Lung (tissue), 12 donors: ENCODE measurements around the gene SERTAD1. TPM values are rescaled to one million over a fixed set of nuclear protein-coding genes. Genes with fewer than 3 reads are reported as not detected.
"Not testable (repeated sequence)": the region's sequence is repeated elsewhere in the genome, so short reads cannot be mapped to it uniquely, and the experiment has no call there.

ENCODE experiments used
- ATAC-seq: fragments of 200-7000 bp; cut with Tn5 transposase; one replicate; pipeline ENCODE4 v1.9.1; 2020; ENCODE audit warnings: moderate number of reproducible peaks; ENCODE audit not compliant: insufficient read depth, low FRiP score
- DNase-seq, 3 donors: peaks; one replicate each; pipeline ENCODE4 v3.0.0-alpha.2; 2013 to 2017
- H3K27ac ChIP-seq, 2 donors: one replicate each; pipeline ENCODE4 v1.5.1; 2013; ENCODE audit warnings: mild to moderate bottlenecking in 2 of 2, moderate library complexity in 2 of 2, control low read depth in 1 of 2, inconsistent platforms in 1 of 2, low read depth in 1 of 2, low read length in 1 of 2
- H3K27me3 ChIP-seq, 3 donors: one replicate each; pipeline ENCODE4 v1.5.1; 2013; ENCODE audit warnings: low read length in 2 of 3; ENCODE audit not compliant: control insufficient read depth in 3 of 3, insufficient read depth in 3 of 3
- H3K36me3 ChIP-seq, 4 donors: one replicate each; pipeline ENCODE4 v1.5.1; 2013; ENCODE audit warnings: low read length in 4 of 4, mild to moderate bottlenecking in 1 of 4, moderate library complexity in 1 of 4; ENCODE audit not compliant: control insufficient read depth in 4 of 4, insufficient read depth in 4 of 4
- H3K4me1 ChIP-seq, 5 donors: one replicate each; pipeline ENCODE4 v1.5.1; 2013; ENCODE audit warnings: low read length in 5 of 5, mild to moderate bottlenecking in 2 of 5, moderate library complexity in 1 of 5; ENCODE audit not compliant: control insufficient read depth in 5 of 5, insufficient read depth in 5 of 5
- H3K4me3 ChIP-seq: one replicate; pipeline ENCODE4 v1.5.1; 2013; ENCODE audit warnings: mild to moderate bottlenecking, control low read depth, moderate library complexity
- H3K9ac ChIP-seq, 2 donors: one replicate each; pipeline ENCODE4 v1.5.1; 2013; ENCODE audit warnings: low read length in 2 of 2, control low read depth in 1 of 2; ENCODE audit not compliant: insufficient read depth in 1 of 2
- H3K9me3 ChIP-seq, 4 donors: one replicate each; pipeline ENCODE4 v1.5.1; 2013; ENCODE audit warnings: low read length in 3 of 4, mild to moderate bottlenecking in 1 of 4, moderate library complexity in 1 of 4; ENCODE audit not compliant: control insufficient read depth in 4 of 4, insufficient read depth in 3 of 4
- WGBS, 2 donors: extraction: QIAGEN DNeasy Blood & Tissue Kit; methylation state at CpG; one replicate each; pipeline ENCODE4 v1.1.7; 2013; 5-methylcytosine and 5-hydroxymethylcytosine counted together
- polyA plus RNA-seq, 2 donors: library from polyadenylated mRNA; stranded (reverse); fragments of 200-250 nt; gene quantifications; one replicate each; pipeline ENCODE4 v1.2.1, GENCODE V29; 2013
- total RNA-seq, 2 donors: library from RNA; depleted of rRNA in 1 of 2; stranded (reverse); fragments of >200 nt in 1 of 2; gene quantifications; one replicate each; pipeline ENCODE4 v1.2.1, GENCODE V29; 2014 to 2021
- TF ChIP-seq, protein P1 (sequence below): IDR thresholded peaks from 2 replicates; pipeline ENCODE4 v1.5.1; 2012; ENCODE audit warnings: mild to moderate bottlenecking; ENCODE audit errors: control extremely low read depth, extremely low read depth
- donor health status: control.
- donor health status: control.
- donor health status: Bipolar disorder and iron deficiency.
- donor health status: healthy.
- donor health status: DM: yes; HTN: yes; CAD: no.

The SERTAD1 gene
- total and polyA plus RNA-seq, 4 donors, result 10.8 to 37.9 (median 24.2) TPM

DNA sequence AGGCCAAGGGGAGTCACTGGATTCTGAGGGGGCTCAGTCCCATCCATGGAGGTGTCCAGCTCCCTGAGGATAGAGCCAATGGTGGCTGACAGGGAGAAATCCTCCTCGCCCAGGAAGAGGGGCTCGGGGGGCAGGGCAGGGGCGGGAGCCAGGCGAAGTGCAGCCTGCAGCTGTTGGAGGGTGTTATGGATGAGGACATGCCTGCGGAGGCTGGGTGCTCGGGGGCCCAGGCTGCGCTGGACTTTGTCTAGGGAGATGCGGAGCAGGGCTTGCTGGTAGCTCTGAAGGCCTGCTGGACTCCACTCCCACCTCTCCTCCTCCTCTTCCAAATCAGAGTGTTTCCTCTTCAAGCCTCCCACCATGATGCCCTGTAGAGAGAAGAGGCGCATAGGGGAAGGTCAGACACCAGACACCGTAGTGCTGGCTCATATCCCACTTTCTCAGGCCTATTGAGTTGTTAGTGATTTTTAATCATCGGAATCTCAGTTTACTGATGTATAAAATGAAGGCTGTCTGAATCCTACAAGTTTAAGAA lies 16.0 kb upstream of the SERTAD1 start:
- H3K4me1 ChIP-seq, result peaks cover 0 to 14% (median 7%) of the 10 kb centered on the region in 5 donors
- DNase-seq (no peak), ATAC-seq (no peak)
- peak overlapping the region in 1 of 2 donors; percentile 45 for H3K9ac ChIP-seq
- no peak overlapping the region for H3K4me3 ChIP-seq
- H3K27me3 ChIP-seq, result no peaks in the 10 kb centered on the region
- TF ChIP-seq, protein P1, sequence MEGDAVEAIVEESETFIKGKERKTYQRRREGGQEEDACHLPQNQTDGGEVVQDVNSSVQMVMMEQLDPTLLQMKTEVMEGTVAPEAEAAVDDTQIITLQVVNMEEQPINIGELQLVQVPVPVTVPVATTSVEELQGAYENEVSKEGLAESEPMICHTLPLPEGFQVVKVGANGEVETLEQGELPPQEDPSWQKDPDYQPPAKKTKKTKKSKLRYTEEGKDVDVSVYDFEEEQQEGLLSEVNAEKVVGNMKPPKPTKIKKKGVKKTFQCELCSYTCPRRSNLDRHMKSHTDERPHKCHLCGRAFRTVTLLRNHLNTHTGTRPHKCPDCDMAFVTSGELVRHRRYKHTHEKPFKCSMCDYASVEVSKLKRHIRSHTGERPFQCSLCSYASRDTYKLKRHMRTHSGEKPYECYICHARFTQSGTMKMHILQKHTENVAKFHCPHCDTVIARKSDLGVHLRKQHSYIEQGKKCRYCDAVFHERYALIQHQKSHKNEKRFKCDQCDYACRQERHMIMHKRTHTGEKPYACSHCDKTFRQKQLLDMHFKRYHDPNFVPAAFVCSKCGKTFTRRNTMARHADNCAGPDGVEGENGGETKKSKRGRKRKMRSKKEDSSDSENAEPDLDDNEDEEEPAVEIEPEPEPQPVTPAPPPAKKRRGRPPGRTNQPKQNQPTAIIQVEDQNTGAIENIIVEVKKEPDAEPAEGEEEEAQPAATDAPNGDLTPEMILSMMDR, result no peak
- 83 to 88% methylated on average over 11 of the region's 11 CpGs for WGBS, 2 donors
- H3K27ac ChIP-seq, result no peak overlapping the region
- H3K36me3 ChIP-seq, result peaks cover 14 to 18% (median 17%) of the 10 kb centered on the region in 4 donors
- no peaks in the 10 kb centered on the region for H3K9me3 ChIP-seq

DNA sequence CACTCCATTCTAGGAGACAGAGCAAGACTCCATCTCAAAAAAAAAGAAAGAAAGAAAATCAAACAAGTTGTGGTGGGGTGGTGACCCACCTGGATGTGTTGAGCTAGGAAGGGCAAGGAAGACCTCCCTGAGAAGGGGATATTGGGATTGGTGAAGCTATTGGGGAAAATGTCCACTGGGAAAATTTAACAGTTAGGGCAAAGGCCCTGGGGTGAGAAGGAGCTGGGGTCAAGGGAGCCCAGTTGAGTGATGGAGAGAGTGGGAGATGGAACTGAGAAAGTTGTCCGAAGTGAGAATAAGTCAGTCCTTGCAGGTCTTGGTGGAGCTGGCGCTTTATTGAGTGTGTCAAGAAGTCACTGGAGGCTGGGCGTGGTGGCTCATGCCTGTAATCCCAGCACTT lies 12.5 kb upstream of the SERTAD1 start:
- no peaks in the 10 kb centered on the region for H3K9me3 ChIP-seq
- H3K27ac ChIP-seq, result no peak overlapping the region
- H3K9ac ChIP-seq, result no peak overlapping the region
- H3K27me3 ChIP-seq, result no peaks in the 10 kb centered on the region
- peaks cover 0 to 19% (median 7%) of the 10 kb centered on the region in 5 donors for H3K4me1 ChIP-seq
- no peak overlapping the region for H3K4me3 ChIP-seq
- no peak for DNase-seq
- WGBS, 2 donors, result 96% methylated on average over 3 of the region's 3 CpGs
- H3K36me3 ChIP-seq, result peaks cover 12 to 17% (median 15%) of the 10 kb centered on the region in 4 donors
- TF ChIP-seq, protein P1, result no peak
- ATAC-seq, result no peak

DNA sequence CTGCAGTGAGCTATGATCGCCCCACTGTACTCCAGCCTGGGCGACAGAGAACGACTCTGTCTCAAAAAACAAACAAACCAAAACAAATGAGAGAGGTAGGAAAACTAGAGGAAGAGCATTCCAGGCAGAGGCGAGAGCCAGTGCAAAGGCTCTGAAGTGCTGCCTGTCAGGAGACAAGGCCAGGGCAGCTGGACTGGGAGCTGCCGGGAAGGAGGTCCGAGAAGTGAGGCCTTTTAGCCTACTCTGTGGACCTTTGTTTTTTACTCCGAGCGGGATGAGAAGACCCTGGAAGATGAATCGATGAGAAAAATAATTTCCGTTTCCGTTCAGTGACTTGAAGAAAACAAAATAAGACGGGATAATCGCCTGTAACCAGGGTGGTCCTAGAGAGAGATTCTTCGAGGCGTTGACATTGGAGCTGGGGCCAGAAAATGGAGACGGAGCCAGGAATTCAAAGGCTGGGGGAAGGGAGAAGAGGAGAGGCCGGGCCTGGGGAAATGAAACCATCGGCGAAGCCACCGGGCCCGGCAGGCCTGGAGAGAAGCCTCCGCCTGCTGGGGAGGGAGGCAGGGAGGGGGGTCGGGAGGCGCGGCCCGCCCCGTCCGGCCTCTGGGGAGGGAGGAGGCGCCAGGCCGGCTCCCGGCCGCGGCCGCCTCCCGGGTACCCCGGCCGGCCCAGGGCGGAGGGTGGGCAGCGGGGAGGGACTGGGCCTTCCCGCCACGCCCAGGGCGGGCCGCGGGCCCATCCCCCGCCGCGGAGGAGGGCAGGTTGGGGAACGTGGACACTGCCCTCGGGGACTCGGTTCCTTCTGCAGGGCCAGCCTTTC lies 7.8 kb upstream of the SERTAD1 start:
- DNase-seq (peak; percentile 96 to 99 (median 98)), ATAC-seq (peak; percentile 98)
- H3K27me3 ChIP-seq, result no peaks in the 10 kb centered on the region
- peak overlapping the region; percentile 95 to 98 for H3K27ac ChIP-seq
- TF ChIP-seq, protein P1, result no peak
- H3K4me3 ChIP-seq, result peak overlapping the region; percentile 19
- no peaks in the 10 kb centered on the region for H3K36me3 ChIP-seq
- 2% methylated on average over 46 to 50 of the region's 50 CpGs for WGBS, 2 donors
- H3K9me3 ChIP-seq, result no peaks in the 10 kb centered on the region
- H3K4me1 ChIP-seq, result peaks cover 0 to 18% (median 0%) of the 10 kb centered on the region in 5 donors
- peak overlapping the region; percentile 84 to 99 for H3K9ac ChIP-seq

DNA sequence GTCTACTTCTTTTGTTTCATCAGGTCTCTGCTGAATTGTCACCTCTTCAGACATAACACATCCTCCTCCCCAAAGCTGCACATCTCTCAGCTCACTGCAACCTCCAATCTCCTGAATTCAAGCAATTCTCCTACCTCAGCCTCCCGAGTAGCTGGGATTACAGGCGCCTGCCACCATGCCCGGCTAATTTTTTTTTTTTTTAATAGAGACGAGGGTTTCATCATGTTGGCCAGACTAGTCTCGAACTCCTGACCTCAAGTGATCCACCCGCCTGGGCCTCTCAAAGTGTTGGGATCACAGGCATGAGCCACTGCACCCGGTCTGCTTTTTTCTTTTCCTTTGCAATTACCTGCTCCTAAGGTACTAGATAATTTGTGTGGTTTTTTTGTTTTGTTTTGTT lies 7.0 kb upstream of the SERTAD1 start:
- DNase-seq, result not testable (repeated sequence)

More for the DNA sequence above, 7.0 kb upstream of the SERTAD1 start:
- WGBS, 2 donors, result 34 to 61% methylated on average over 7 of the region's 7 CpGs
- not testable (repeated sequence) for H3K36me3 ChIP-seq, H3K4me3 ChIP-seq, ATAC-seq, H3K9me3 ChIP-seq, H3K27me3 ChIP-seq
- H3K4me1 ChIP-seq, result peaks cover 0 to 18% (median 0%) of the 10 kb centered on the region in 5 donors
- H3K9ac ChIP-seq, result peak overlapping the region; percentile 84 to 99
- peak overlapping the region; percentile 93 to 98 for H3K27ac ChIP-seq
